H1 (cell line): ENCODE results near the gene SIGLEC10.

Source experiments
- ATF2 ChIP-seq: IDR thresholded peaks from 2 replicates; pipeline ENCODE4 v1.6.1; 2012; ENCODE audit warnings: low read length, inconsistent platforms
- CREB1 ChIP-seq: IDR thresholded peaks from 2 replicates; pipeline ENCODE4 v1.6.1; 2012; ENCODE audit warnings: inconsistent platforms
- GABPA ChIP-seq: IDR thresholded peaks from 2 replicates; pipeline ENCODE4 v1.6.1; 2011; ENCODE audit warnings: mild to moderate bottlenecking, low read length, moderate library complexity, borderline replicate concordance; ENCODE audit not compliant: insufficient read depth
- MAX ChIP-seq: IDR thresholded peaks from 2 replicates; pipeline ENCODE4 v1.6.1; 2012; ENCODE audit warnings: inconsistent platforms
- POLR2A ChIP-seq, 2 experiments: IDR thresholded peaks; 1 replicate in 1 of 2; 2 replicates in 1 of 2; pipeline ENCODE4 v1.6.1; 2011; ENCODE audit warnings: low read depth in 2 of 2, low read length in 2 of 2, mild to moderate bottlenecking in 2 of 2; ENCODE audit errors: control extremely low read depth in 1 of 2
- POLR2AphosphoS5 ChIP-seq: IDR thresholded peaks from 2 replicates; pipeline ENCODE4 v1.6.1; 2011; ENCODE audit warnings: low read depth, low read length
- RAD21 ChIP-seq, 2 experiments: IDR thresholded peaks in 1 of 2; conservative IDR thresholded peaks in 1 of 2; 2 replicates each; pipeline ENCODE4 v1.6.1; 2011; ENCODE audit warnings: low read depth in 2 of 2, low read length in 2 of 2, improper control_type of control experiment in 1 of 2, inconsistent platforms in 1 of 2, mild to moderate bottlenecking in 1 of 2, moderate library complexity in 1 of 2
- RFX5 ChIP-seq: IDR thresholded peaks from 2 replicates; pipeline ENCODE4 v1.6.1; 2011; ENCODE audit warnings: low read depth, low read length, improper control_type of control experiment, borderline replicate concordance
- TAF1 ChIP-seq: IDR thresholded peaks from 2 replicates; pipeline ENCODE4 v1.6.1; 2011; ENCODE audit warnings: mild to moderate bottlenecking, low read depth, low read length
- TBP ChIP-seq: IDR thresholded peaks from 2 replicates; pipeline ENCODE4 v1.6.1; 2011; ENCODE audit warnings: low read depth, low read length, improper control_type of control experiment
- ZNF274 ChIP-seq: IDR thresholded peaks from 2 replicates; pipeline ENCODE4 v1.7.0; 2012; ENCODE audit warnings: low read length, borderline replicate concordance; ENCODE audit errors: extremely low read depth
- TF ChIP-seq, protein P1 (sequence below), 3 experiments: IDR thresholded peaks; 1 replicate in 2 of 3; 2 replicates in 1 of 3; pipeline versions ENCODE4 v1.5.1 to v1.6.1; 2011; ENCODE audit warnings: low read length in 3 of 3, mild to moderate bottlenecking in 3 of 3, inconsistent platforms in 2 of 3, low read depth in 1 of 3, moderate library complexity in 1 of 3; ENCODE audit not compliant: insufficient read depth in 1 of 3; ENCODE audit errors: control extremely low read depth in 1 of 3
- TF ChIP-seq, protein P2 (sequence below): IDR thresholded peaks from 2 replicates; pipeline ENCODE4 v1.6.1; 2011; ENCODE audit warnings: low read depth, mild to moderate bottlenecking, low read length; ENCODE audit not compliant: insufficient read depth

DNA sequence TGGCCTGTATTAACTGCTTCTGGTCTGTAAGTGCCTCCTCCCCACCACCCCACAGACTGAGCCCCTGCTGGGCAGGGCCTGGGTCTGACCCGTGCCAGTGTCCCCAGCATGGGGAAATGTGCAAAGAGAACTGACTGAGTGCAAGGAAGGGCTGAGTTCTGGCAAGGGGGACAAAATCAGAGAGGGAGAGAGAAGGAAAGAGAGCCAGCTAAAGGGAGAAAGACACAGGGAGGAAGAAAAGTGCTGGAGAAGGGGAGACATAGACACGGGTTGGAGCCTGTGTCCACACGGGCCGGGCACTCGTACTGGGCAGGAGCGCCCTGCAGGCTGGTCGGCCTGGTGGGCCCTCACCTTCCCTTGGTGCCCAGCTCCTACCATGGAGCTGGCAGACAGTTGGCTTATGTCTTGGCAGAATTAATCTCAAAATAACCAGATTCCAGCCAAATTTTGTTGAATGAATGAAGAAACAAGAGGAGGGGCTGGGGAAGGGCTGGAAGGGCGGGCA, 46.2 kb downstream of the SIGLEC10 start:
- TF ChIP-seq POLR2A (IDR thresholded peaks at IDR 0.05; ENCODE audit: control extremely low read depth in 1 of 2, low read depth in 2 of 2, low read length in 2 of 2) (no peak), POLR2AphosphoS5 (no peak), TAF1 (no peak), ZNF274 (no peak), GABPA (no peak), RAD21 (IDR thresholded peaks at IDR 0.05 in 1 of 2, conservative IDR thresholded peaks at IDR 0.05 in 1 of 2; ENCODE audit: low read depth in 2 of 2, low read length in 2 of 2) (no peak), TBP (no peak), RFX5 (no peak), MAX (no peak), CREB1 (no peak), ATF2 (no peak)
- TF ChIP-seq, protein P1, sequence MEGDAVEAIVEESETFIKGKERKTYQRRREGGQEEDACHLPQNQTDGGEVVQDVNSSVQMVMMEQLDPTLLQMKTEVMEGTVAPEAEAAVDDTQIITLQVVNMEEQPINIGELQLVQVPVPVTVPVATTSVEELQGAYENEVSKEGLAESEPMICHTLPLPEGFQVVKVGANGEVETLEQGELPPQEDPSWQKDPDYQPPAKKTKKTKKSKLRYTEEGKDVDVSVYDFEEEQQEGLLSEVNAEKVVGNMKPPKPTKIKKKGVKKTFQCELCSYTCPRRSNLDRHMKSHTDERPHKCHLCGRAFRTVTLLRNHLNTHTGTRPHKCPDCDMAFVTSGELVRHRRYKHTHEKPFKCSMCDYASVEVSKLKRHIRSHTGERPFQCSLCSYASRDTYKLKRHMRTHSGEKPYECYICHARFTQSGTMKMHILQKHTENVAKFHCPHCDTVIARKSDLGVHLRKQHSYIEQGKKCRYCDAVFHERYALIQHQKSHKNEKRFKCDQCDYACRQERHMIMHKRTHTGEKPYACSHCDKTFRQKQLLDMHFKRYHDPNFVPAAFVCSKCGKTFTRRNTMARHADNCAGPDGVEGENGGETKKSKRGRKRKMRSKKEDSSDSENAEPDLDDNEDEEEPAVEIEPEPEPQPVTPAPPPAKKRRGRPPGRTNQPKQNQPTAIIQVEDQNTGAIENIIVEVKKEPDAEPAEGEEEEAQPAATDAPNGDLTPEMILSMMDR (IDR thresholded peaks at IDR 0.05; ENCODE audit: control extremely low read depth in 1 of 3, insufficient read depth in 1 of 3, low read depth in 1 of 3, low read length in 3 of 3), result no peak
- TF ChIP-seq, protein P2, sequence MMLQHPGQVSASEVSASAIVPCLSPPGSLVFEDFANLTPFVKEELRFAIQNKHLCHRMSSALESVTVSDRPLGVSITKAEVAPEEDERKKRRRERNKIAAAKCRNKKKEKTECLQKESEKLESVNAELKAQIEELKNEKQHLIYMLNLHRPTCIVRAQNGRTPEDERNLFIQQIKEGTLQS, result no peak
